ENCODE results near the gene CHP2.

DNA sequence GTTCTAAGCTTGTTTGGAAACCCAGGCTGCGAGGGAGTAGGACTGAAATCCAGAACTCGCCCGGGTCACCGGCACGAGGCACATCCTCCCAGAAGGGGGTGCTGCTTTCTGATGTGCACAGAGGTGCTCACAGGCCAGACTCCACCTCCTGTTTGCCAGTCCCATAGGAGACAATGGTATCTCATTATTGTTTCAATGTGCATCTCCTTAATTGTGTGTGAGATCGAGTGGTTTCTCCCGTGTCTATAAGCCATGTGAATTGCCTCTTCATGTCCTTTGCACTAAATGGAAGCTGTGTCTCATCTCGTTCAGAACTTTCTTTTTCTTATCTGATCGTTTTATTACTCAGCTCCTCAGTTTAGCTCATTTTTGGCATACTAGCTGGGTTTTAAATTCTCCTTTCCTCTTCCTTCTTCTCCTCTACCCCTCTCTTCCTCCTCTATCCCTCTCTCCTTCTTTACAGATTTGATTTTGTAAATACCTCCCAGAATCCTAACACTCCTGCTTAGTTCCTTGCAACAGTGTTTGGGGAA, 48.8 kb downstream of the CHP2 start:
- TF ChIP-seq CTCF (conservative IDR thresholded peaks at IDR 0.05 in 1 of 2, IDR thresholded peaks at IDR 0.05 in 1 of 2; ENCODE audit: extremely low read depth in 1 of 2, insufficient read depth in 1 of 2, low read depth in 1 of 2, low read length in 2 of 2) (peak; percentile 70 to 85), EZH2 (IDR thresholded peaks at IDR 0.05; ENCODE audit: borderline replicate concordance, low read length) (no peak)

Data from mammary epithelial cell (primary cell).